Epithelial cell of prostate (primary cell): ENCODE measurements around the gene KCNJ10.
A peak's percentile ranks its signal among the peaks of the same experiment; 100 is the strongest.
"Not testable (repeated sequence)": the region's sequence is repeated elsewhere in the genome, so short reads cannot be mapped to it uniquely, and the experiment has no call there.

ENCODE experiments used
- DNase-seq: peaks from one replicate; pipeline ENCODE4 v3.0.0-alpha.2; 2011; ENCODE audit warnings: low read depth, low spot score
- H3K27ac ChIP-seq: fragments of 450-650 bp; 2 replicates; pipeline ENCODE4 v1.5.1; 2017; ENCODE audit warnings: mild to moderate bottlenecking

The KCNJ10 gene

DNA sequence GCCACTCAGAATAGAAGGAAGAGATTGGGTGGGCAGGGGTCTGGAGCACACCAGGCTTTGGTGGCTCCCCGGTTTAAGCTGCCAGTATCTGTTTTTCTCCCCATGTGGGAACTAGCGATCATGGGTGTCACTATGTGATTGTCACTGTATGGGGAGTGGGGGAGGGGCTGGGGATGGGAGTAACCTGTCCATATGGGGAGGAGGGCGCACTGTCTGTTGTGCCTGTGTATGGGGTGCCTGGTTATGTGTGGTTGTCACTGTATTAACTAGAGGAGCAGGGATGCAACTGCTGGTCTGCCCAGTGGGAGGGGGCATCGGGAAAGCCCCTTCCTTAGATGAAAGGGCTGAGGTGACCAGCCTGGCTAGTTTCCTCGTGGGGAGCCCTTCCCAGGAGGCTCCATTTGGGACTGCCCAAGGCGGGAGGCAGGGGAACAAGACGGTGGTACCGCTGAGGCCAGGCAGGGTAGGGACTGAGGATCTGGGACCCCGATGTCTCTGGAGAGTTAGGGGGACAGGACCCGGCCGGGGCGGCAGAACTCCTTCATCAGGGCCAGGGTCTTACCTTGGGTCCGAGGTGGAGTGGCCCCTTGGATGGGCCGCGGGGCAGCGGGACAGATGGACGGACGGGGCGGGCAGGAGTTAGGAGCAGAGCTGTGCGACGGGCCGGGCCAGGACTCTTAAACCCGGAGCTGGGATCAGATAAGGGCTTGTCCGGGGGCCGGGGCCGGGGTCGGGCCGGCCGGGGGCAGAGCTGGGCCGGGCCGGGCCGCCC, at the start of gene KCNJ10:
TSS of gene KCNJ10 (minus strand) at position 701 of the 772 bp plus-strand sequence. CDS start 27,628 bp downstream, outside the sequence.
- no peak for DNase-seq
- no peak within 1 kb of the TSS for H3K27ac ChIP-seq

DNA sequence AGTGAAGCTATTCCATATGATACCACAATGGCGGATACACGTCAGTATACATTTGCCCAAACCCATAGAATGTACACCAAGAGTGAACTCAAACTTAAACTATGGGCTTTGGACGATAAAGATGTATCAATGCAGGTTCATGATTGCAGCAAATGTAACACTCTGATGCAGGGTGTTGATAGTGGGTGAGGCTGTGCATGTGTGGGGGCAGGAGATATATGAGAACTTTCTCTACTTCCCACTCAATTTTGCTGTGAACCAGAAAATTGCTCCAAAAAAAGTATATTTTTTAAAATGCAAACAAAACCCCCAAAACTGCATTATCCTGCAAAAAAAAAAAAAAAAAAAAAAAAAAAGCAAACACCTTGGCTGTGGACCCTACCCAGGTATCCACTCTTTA, 49.0 kb upstream of the KCNJ10 start:
- DNase-seq: no peak
- no peak overlapping the region for H3K27ac ChIP-seq

GRCh38 chr1:160117709-160118183, 47.8 kb upstream of the KCNJ10 start:
- DNase-seq: no peak
- H3K27ac ChIP-seq: no peak overlapping the region

GRCh38 chr1:160117300-160117699, 47.3 kb upstream of the KCNJ10 start:
- DNase-seq: no peak
- H3K27ac ChIP-seq: peak overlapping the region; percentile 29

DNA sequence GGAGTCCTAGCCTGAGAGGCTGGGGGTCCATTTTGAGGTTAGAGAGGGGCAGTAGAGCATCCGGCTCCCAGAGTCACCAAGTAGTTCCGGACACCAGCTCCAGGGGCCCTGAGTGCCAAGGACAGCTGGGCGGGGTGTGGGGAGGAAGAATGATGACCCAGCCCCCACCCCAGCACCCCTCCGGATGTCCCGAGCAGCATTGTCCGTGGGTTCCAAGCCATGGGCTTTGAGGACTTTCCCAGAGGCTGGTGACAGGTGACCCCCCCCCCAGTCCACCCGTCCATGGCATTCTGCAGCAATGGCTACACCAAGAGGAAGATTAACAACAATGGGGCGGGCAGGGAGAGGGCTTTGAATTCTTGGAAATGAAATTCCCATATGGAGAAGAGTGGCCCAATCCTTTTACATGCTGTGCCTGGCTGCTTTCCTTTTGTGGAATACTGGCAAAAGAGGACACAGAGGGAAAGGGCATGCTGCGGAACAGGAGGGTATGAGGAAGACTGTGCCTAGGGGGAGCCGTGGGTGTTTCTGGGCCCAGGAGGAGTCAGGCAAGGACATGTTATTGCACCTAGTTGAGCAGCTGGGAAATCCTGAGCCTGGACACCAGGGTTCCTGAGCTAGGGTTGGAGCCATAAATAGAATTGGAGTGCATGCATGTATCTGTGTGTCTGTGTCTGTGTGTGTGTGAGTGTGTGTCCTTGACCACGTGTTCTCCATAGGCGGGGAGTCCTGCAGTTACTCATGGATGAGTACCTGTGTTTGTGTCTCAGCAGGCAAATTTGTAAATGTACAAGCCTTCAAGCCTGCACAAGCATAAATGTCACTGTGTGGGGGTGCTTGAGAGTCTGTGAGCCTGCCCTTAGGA, 46.6 kb upstream of the KCNJ10 start:
- peak; percentile 98 for DNase-seq
- peak overlapping the region; percentile 29 for H3K27ac ChIP-seq

- no peak within 1 kb of the TSS for H3K27ac ChIP-seq
- no peak for DNase-seq
These were observed 45.8 kb upstream of the KCNJ10 start, which contains the start of gene ATP1A2 for GRCh38 chr1:160115545-160116282. Gene ATP1A2, plus strand, starts transcription at chr1:160115759. Its CDS starts 103 bp downstream, at chr1:160115862.

- no peak overlapping the region for H3K27ac ChIP-seq
- no peak for DNase-seq
These were observed 44.1 kb upstream of the KCNJ10 start for GRCh38 chr1:160114085-160114484.

DNA sequence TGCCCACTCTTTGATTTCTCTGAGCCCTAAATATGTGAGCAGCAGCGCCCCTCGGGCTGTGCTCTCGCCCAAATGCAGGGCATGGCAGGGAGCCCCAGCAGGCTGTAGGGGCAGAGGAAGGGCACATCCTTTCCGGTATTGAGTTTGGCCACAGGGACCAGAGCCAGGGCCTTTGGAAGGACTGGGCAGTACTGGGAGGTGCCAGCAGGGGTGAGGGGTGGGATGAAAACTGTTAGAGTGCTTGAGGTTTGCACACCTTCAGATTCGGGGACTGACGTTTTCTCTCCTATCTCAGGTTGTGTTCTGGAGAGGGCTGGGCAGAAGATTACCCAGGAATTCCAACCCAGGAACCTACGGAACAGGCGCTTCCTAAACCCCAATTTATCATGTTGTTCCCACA, 43.4 kb upstream of the KCNJ10 start:
- no peak overlapping the region for H3K27ac ChIP-seq
- DNase-seq: no peak

GRCh38 chr1:160112357-160112756, 42.4 kb upstream of the KCNJ10 start:
- H3K27ac ChIP-seq: no peak overlapping the region
- no peak for DNase-seq

GRCh38 chr1:160111462-160111861, 41.5 kb upstream of the KCNJ10 start:
- H3K27ac ChIP-seq, DNase-seq: not testable (repeated sequence)

- DNase-seq: no peak
- no peak overlapping the region for H3K27ac ChIP-seq
These were observed 39.7 kb upstream of the KCNJ10 start for GRCh38 chr1:160109686-160110085.

GRCh38 chr1:160108888-160109662, 39.1 kb upstream of the KCNJ10 start:
- no peak overlapping the region for H3K27ac ChIP-seq
- DNase-seq: no peak

- DNase-seq: no peak
These were observed 37.6 kb upstream of the KCNJ10 start for GRCh38 chr1:160107512-160107911.

GRCh38 chr1:160105155-160105554, 35.2 kb upstream of the KCNJ10 start:
- no peak for DNase-seq
- H3K27ac ChIP-seq: no peak overlapping the region

More at GRCh38 chr1:160107512-160107911, 37.6 kb upstream of the KCNJ10 start:
- no peak overlapping the region for H3K27ac ChIP-seq

GRCh38 chr1:160104486-160104885, 34.5 kb upstream of the KCNJ10 start:
- DNase-seq: no peak

GRCh38 chr1:160103658-160104408, 33.9 kb upstream of the KCNJ10 start:
- H3K27ac ChIP-seq: no peak overlapping the region
- no peak for DNase-seq

More at GRCh38 chr1:160104486-160104885, 34.5 kb upstream of the KCNJ10 start:
- no peak overlapping the region for H3K27ac ChIP-seq

GRCh38 chr1:160101717-160102522, 32.0 kb upstream of the KCNJ10 start:
- no peak for DNase-seq
- no peak overlapping the region for H3K27ac ChIP-seq
